Measurements from ENCODE around the gene CTRB1.

The CTRB1 gene

GRCh38 chr16:75258807-75259141 is 40.0 kb downstream of the CTRB1 start:
- Histone ChIP-seq H3K4me1 (ENCODE audit: low read length) (peaks cover 5% of the 10 kb centered on the region; the same call in 1 of the 2 replicates), H3K27me3 (ENCODE audit: low read depth, low read length) (peaks cover 14% of the 10 kb centered on the region; the same call in 1 of the 2 replicates), H3K4me3 (ENCODE audit: low read length) (no peak overlapping the region), H2AFZ (ENCODE audit: low read depth, low read length) (no peak overlapping the region), H4K20me1 (ENCODE audit: insufficient read depth, low read length) (peaks cover 34% of the 10 kb centered on the region), H3K27ac (ENCODE audit: low read length) (no peak overlapping the region), H3K9me3 (ENCODE audit: insufficient read depth, low read length) (no peaks in the 10 kb centered on the region), H3K9ac (ENCODE audit: low read length) (no peak overlapping the region), H3K36me3 (replicated peaks; ENCODE audit: low read depth, low read length) (no peaks in the 10 kb centered on the region), H3K4me2 (ENCODE audit: low read length) (no peak overlapping the region), H3K79me2 (ENCODE audit: low read length) (no peaks in the 10 kb centered on the region)
- no peak for TF ChIP-seq CTCF (IDR thresholded peaks at IDR 0.05; ENCODE audit: low read depth, low read length)
- no peak for TF ChIP-seq EZH2phosphoT487 (IDR thresholded peaks at IDR 0.05; ENCODE audit: low read depth)

- Histone ChIP-seq H3K4me2 (ENCODE audit: low read length) (no peak overlapping the region), H3K4me3 (ENCODE audit: low read length) (no peak overlapping the region), H3K9ac (ENCODE audit: low read length) (no peak overlapping the region), H4K20me1 (ENCODE audit: insufficient read depth, low read length) (peaks cover 24% of the 10 kb centered on the region), H3K27ac (ENCODE audit: low read length) (no peak overlapping the region), H2AFZ (ENCODE audit: low read depth, low read length) (no peak overlapping the region), H3K36me3 (replicated peaks; ENCODE audit: low read depth, low read length) (no peaks in the 10 kb centered on the region), H3K9me3 (ENCODE audit: insufficient read depth, low read length) (no peaks in the 10 kb centered on the region), H3K4me1 (ENCODE audit: low read length) (peaks cover 10% of the 10 kb centered on the region; the same call in 1 of the 2 replicates), H3K27me3 (ENCODE audit: low read depth, low read length) (peaks cover 18% of the 10 kb centered on the region; the same call in 1 of the 2 replicates), H3K79me2 (ENCODE audit: low read length) (no peaks in the 10 kb centered on the region)
- TF ChIP-seq EZH2phosphoT487 (IDR thresholded peaks at IDR 0.05; ENCODE audit: low read depth) (no peak), CTCF (IDR thresholded peaks at IDR 0.05; ENCODE audit: low read depth, low read length) (no peak)
Observed at GRCh38 chr16:75260851-75261589, 42.2 kb downstream of the CTRB1 start.

- Histone ChIP-seq H4K20me1 (ENCODE audit: insufficient read depth, low read length) (peaks cover 23% of the 10 kb centered on the region), H3K79me2 (ENCODE audit: low read length) (no peaks in the 10 kb centered on the region), H3K9ac (ENCODE audit: low read length) (no peak overlapping the region), H3K9me3 (ENCODE audit: insufficient read depth, low read length) (no peaks in the 10 kb centered on the region), H3K4me2 (ENCODE audit: low read length) (no peak overlapping the region), H2AFZ (ENCODE audit: low read depth, low read length) (no peak overlapping the region), H3K27ac (ENCODE audit: low read length) (no peak overlapping the region), H3K4me1 (ENCODE audit: low read length) (peaks cover 15% of the 10 kb centered on the region; the same call in 1 of the 2 replicates), H3K27me3 (ENCODE audit: low read depth, low read length) (peaks cover 20% of the 10 kb centered on the region; the same call in 1 of the 2 replicates), H3K36me3 (replicated peaks; ENCODE audit: low read depth, low read length) (no peaks in the 10 kb centered on the region), H3K4me3 (ENCODE audit: low read length) (no peak overlapping the region)
- TF ChIP-seq CTCF (IDR thresholded peaks at IDR 0.05; ENCODE audit: low read depth, low read length) (no peak), EZH2phosphoT487 (IDR thresholded peaks at IDR 0.05; ENCODE audit: low read depth) (no peak)
Observed at GRCh38 chr16:75261590-75262078, 42.8 kb downstream of the CTRB1 start.

GRCh38 chr16:75262104-75262799 is 43.5 kb downstream of the CTRB1 start:
- Histone ChIP-seq H3K4me3 (ENCODE audit: low read length) (no peak overlapping the region), H4K20me1 (ENCODE audit: insufficient read depth, low read length) (peaks cover 21% of the 10 kb centered on the region), H3K9me3 (ENCODE audit: insufficient read depth, low read length) (no peaks in the 10 kb centered on the region), H3K27ac (ENCODE audit: low read length) (no peak overlapping the region), H3K9ac (ENCODE audit: low read length) (no peak overlapping the region), H3K4me2 (ENCODE audit: low read length) (no peak overlapping the region), H3K79me2 (ENCODE audit: low read length) (no peaks in the 10 kb centered on the region), H3K4me1 (ENCODE audit: low read length) (peaks cover 15% of the 10 kb centered on the region; the same call in 1 of the 2 replicates), H3K27me3 (ENCODE audit: low read depth, low read length) (peaks cover 26% of the 10 kb centered on the region), H2AFZ (ENCODE audit: low read depth, low read length) (no peak overlapping the region), H3K36me3 (replicated peaks; ENCODE audit: low read depth, low read length) (no peaks in the 10 kb centered on the region)
- TF ChIP-seq EZH2phosphoT487 (IDR thresholded peaks at IDR 0.05; ENCODE audit: low read depth) (no peak), CTCF (IDR thresholded peaks at IDR 0.05; ENCODE audit: low read depth, low read length) (no peak)
